ENCODE data around the gene AADAT.

DNA sequence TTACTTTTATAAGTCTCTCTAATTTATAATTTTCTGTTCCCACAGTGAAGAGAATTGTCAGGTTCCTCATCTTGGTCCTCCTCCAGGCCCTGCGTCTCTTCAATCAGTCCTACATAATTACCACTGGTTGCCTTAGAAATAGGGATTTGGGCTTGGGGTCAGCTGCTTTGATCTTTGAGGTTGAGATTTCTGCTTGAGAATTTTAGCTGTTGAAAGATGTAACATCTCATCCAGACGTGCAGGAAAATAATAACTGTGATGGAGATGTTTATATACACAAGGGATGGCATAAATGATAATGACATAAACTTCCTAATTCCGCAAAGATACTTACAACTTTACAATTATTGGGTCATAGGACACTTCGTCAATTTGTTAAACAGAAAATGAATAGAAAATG is 30.3 kb downstream of the AADAT start:
- TF ChIP-seq POLR2AphosphoS5 (IDR thresholded peaks at IDR 0.05) (no peak), POLR2A (IDR thresholded peaks at IDR 0.05) (no peak)
- TF ChIP-seq, protein P1, sequence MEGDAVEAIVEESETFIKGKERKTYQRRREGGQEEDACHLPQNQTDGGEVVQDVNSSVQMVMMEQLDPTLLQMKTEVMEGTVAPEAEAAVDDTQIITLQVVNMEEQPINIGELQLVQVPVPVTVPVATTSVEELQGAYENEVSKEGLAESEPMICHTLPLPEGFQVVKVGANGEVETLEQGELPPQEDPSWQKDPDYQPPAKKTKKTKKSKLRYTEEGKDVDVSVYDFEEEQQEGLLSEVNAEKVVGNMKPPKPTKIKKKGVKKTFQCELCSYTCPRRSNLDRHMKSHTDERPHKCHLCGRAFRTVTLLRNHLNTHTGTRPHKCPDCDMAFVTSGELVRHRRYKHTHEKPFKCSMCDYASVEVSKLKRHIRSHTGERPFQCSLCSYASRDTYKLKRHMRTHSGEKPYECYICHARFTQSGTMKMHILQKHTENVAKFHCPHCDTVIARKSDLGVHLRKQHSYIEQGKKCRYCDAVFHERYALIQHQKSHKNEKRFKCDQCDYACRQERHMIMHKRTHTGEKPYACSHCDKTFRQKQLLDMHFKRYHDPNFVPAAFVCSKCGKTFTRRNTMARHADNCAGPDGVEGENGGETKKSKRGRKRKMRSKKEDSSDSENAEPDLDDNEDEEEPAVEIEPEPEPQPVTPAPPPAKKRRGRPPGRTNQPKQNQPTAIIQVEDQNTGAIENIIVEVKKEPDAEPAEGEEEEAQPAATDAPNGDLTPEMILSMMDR (IDR thresholded peaks at IDR 0.05): no peak
